NT2/D1 (cell line): ENCODE results near the gene SPOCK2.

Source experiments
- SUZ12 ChIP-seq: IDR thresholded peaks from 2 replicates; pipeline ENCODE4 v1.6.1; 2011; ENCODE audit not compliant: insufficient read length, insufficient read depth; ENCODE audit errors: extremely low read depth
- YY1 ChIP-seq: IDR thresholded peaks from 2 replicates; pipeline ENCODE4 v1.6.1; 2011; ENCODE audit not compliant: insufficient read length, insufficient read depth
- ZNF274 ChIP-seq: IDR thresholded peaks from 2 replicates; pipeline ENCODE4 v1.6.1; 2011; ENCODE audit warnings: mild to moderate bottlenecking, low read depth, low read length

DNA sequence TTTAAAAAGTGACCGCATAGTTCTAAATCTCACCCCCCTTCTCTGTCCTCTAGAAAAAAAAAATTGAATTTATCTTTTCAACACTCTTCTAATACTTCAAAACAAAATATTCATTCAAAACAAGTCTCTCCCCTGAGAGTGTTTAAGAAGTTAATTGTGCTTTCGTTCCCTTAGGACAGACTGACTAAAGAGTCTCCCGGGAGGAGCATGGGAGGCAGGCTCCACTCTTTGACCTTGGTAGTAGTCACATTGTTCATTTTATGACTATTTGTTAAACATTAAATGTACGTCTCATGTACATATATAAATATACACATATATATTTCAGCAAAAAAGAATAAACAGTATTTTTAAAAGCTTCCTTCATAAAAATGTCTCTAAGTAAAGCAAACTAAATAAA is 35.3 kb upstream of the SPOCK2 start:
- no peak for TF ChIP-seq ZNF274
- no peak for TF ChIP-seq YY1
- no peak for TF ChIP-seq SUZ12
